ENCODE measurements around the gene PTPRK. TPM values are rescaled to one million over a fixed set of nuclear protein-coding genes. Genes with fewer than 3 reads are reported as not detected.

PTPRK gene
- total and polyA plus RNA-seq, 2 of the 8 experiments (the other 6 are each of a cell fraction or from before 2014, with no cell fraction given), result 11.4 to 47.3 TPM

DNA sequence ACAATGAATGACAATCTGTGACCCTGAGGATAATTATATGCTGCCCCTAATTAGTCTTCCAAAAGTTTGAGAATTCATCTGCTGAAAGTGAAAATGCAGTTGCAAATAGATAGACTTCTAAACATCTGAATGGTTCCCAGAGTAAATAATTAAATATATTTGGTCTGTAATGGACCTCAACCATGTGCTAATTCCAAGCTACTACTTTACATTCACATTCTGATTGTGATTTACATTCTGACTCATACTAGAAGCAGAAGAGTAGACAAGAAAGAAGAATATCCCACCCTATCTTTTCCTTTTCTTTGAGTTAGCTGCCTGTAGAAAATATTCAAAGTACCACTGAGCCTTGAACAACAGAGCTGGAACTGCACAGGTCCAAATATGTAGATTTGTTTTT is 80.8 kb downstream of the PTPRK start (continued):
- TF ChIP-seq BCL11A (IDR thresholded peaks at IDR 0.05; ENCODE audit: low read depth in 2 of 2, low read length in 2 of 2) (no peak), SIRT6 (IDR thresholded peaks at IDR 0.05; ENCODE audit: low read length) (no peak), SAP30 (IDR thresholded peaks at IDR 0.05; ENCODE audit: insufficient read depth, insufficient replicate concordance, low read length) (no peak), EZH2 (IDR thresholded peaks at IDR 0.05; ENCODE audit: low read depth, low read length, severe bottlenecking) (no peak)
